ENCODE measurements around the gene TTC12.

TTC12 gene

DNA sequence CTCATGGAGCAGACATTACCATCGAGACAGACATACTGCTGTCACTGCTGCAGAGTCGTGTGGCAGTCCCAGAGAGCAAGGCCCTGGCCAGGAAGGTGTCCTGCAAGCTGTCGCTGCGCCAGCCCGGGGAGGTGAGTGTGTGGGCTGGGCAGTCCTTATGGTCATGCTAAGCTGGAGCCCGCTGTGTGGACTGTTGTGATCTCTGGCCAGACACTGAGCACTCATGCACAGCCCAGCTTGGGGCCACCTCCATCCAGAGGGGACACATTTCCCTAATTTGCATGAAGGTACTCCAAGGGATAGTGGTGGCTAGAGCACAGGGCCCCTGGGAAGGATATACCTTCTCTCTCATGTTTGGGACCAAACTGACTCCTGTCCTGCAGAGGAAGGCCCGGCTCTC lies 82.8 kb downstream of the TTC12 start:
- Histone ChIP-seq H3K27me3 (ENCODE audit: control insufficient read depth, insufficient read depth, low read length, poor library complexity, severe bottlenecking) (peaks cover under 1% of the 10 kb centered on the region), H3K4me1 (ENCODE audit: control insufficient read depth, insufficient read depth, low read length) (no peaks in the 10 kb centered on the region), H3K9me3 (ENCODE audit: control insufficient read depth, low read length) (no peaks in the 10 kb centered on the region), H3K36me3 (ENCODE audit: control insufficient read depth, insufficient read depth, low read length) (no peaks in the 10 kb centered on the region), H3K27ac (ENCODE audit: insufficient read depth, low read depth, low read length, poor library complexity, severe bottlenecking) (no peak overlapping the region), H3K4me3 (ENCODE audit: insufficient read depth, low read depth, low read length) (no peak overlapping the region)
- 81 to 87% methylated on average over 7 of the region's 7 CpGs for WGBS, 2 experiments

DNA sequence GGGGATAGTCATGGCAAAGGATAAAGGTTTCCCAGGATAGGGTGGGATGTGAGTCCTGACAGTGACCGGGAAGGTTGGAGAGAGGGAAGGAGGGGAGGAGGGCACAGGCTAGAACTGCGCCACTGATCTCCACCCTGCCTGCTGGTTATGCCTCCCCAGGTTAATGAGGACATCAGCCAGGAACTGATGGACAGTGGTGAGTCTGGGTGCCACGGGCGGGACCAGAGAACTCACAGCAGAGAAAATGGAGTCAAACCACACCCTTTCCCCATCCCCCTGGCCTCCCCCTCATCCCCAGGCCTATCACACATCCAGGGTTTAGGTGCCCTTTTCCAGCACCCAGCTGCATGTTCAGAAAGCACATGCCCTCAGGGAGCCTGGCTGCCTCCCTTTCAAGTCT lies 83.4 kb downstream of the TTC12 start:
- Histone ChIP-seq H3K27me3 (ENCODE audit: control insufficient read depth, insufficient read depth, low read length, poor library complexity, severe bottlenecking) (no peaks in the 10 kb centered on the region), H3K9me3 (ENCODE audit: control insufficient read depth, low read length) (no peaks in the 10 kb centered on the region), H3K4me3 (ENCODE audit: insufficient read depth, low read depth, low read length) (no peak overlapping the region), H3K36me3 (ENCODE audit: control insufficient read depth, insufficient read depth, low read length) (no peaks in the 10 kb centered on the region), H3K27ac (ENCODE audit: insufficient read depth, low read depth, low read length, poor library complexity, severe bottlenecking) (no peak overlapping the region), H3K4me1 (ENCODE audit: control insufficient read depth, insufficient read depth, low read length) (no peaks in the 10 kb centered on the region)
- WGBS, 2 experiments = 90 to 93% methylated on average over 4 of the region's 4 CpGs

DNA sequence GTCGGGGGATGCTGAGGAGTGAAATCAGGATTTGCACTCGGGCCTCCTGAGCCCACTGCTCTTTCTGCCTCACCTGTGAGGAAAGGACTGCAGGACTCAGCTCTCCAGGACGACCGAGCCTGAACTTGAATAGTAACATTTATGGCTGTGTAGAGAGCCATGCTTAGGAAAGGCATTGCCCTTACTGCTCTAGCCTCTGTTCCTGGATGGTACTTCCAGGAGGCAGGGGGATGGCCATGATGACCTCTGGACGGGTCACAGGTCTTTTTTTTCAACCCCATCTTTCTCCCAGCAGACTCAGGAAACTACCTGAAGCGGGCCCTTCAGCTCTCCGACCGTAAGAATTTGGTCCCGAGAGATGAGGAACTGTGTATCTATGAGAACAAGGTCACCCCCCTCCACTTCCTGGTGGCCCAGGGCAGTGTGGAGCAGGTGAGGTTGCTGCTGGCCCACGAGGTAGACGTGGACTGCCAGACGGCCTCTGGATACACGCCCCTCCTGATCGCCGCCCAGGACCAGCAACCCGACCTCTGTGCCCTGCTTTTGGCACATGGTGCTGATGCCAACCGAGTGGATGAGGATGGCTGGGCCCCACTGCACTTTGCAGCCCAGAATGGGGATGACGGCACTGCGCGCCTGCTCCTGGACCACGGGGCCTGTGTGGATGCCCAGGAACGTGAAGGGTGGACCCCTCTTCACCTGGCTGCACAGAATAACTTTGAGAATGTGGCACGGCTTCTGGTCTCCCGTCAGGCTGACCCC lies 84.5 kb downstream of the TTC12 start:
- H3K27ac ChIP-seq (ENCODE audit: insufficient read depth, low read depth, low read length, poor library complexity, severe bottlenecking) = no peak overlapping the region
- no peak overlapping the region for H3K4me3 ChIP-seq (ENCODE audit: insufficient read depth, low read depth, low read length)
- WGBS, 2 experiments = 88 to 90% methylated on average over 24 of the region's 24 CpGs
- H3K36me3 ChIP-seq (ENCODE audit: control insufficient read depth, insufficient read depth, low read length) = no peaks in the 10 kb centered on the region
- no peaks in the 10 kb centered on the region for H3K9me3 ChIP-seq (ENCODE audit: control insufficient read depth, low read length)
- H3K27me3 ChIP-seq (ENCODE audit: control insufficient read depth, insufficient read depth, low read length, poor library complexity, severe bottlenecking) = no peaks in the 10 kb centered on the region
- no peaks in the 10 kb centered on the region for H3K4me1 ChIP-seq (ENCODE audit: control insufficient read depth, insufficient read depth, low read length)

DNA sequence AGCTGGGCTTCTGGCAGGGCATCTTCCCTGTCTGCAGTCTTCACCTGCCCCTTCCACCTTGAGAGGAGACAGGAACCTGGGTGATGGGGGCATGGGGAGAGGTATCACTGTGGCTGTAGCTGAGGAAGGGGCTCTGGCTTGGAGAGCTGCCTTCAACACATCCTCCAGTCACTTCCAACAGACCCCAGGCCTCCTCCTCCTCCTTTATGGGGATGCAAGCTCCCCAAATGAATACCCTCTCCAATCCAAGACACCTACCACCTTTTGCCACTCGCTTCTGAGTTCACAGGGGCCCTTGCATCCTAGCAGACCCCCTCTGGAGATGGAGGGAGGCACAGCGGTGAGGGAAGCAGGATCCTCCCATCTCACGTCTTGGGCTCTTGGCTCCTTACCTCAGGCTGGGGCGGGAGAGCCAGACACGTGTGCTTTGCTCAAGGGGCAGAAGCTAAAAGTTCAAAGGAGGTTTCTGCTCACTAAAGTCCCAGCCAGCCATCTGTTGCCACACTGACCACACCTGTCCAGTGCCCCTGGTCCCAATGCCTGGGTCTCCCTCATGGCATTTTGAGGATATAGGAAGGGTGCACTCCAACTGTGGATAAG lies 86.3 kb downstream of the TTC12 start:
- Histone ChIP-seq H3K9me3 (ENCODE audit: control insufficient read depth, low read length) (no peaks in the 10 kb centered on the region), H3K27ac (ENCODE audit: insufficient read depth, low read depth, low read length, poor library complexity, severe bottlenecking) (no peak overlapping the region), H3K4me3 (ENCODE audit: insufficient read depth, low read depth, low read length) (no peak overlapping the region), H3K27me3 (ENCODE audit: control insufficient read depth, insufficient read depth, low read length, poor library complexity, severe bottlenecking) (no peaks in the 10 kb centered on the region), H3K4me1 (ENCODE audit: control insufficient read depth, insufficient read depth, low read length) (no peaks in the 10 kb centered on the region), H3K36me3 (ENCODE audit: control insufficient read depth, insufficient read depth, low read length) (no peaks in the 10 kb centered on the region)
- WGBS, 2 experiments = 70 to 77% methylated on average over 5 of the region's 5 CpGs

DNA sequence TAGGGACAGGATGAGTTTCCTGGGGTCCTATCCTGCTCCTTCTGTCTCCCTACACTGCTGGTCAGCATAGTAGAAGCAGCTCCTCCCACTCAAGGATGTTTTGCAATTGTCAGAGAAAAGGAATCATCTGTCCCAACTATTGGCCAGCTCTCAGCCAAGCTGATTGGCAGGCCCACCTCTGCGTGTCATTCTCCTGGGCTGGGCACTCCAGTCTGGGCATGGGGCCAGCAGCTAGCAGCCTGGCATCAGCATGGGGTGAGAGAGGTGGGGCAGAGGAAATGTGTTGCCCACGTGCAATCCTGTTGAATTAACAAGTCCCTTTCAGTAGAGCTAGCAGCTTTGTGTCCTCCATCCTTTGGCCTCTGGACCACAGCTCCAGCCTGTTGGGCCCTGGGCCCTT lies 87.3 kb downstream of the TTC12 start:
- WGBS, 2 experiments = 73 to 76% methylated on average over 2 of the region's 2 CpGs
- no peaks in the 10 kb centered on the region for H3K27me3 ChIP-seq (ENCODE audit: control insufficient read depth, insufficient read depth, low read length, poor library complexity, severe bottlenecking)
- H3K4me1 ChIP-seq (ENCODE audit: control insufficient read depth, insufficient read depth, low read length) = no peaks in the 10 kb centered on the region
- H3K4me3 ChIP-seq (ENCODE audit: insufficient read depth, low read depth, low read length) = no peak overlapping the region
- no peak overlapping the region for H3K27ac ChIP-seq (ENCODE audit: insufficient read depth, low read depth, low read length, poor library complexity, severe bottlenecking)
- no peaks in the 10 kb centered on the region for H3K9me3 ChIP-seq (ENCODE audit: control insufficient read depth, low read length)
- no peaks in the 10 kb centered on the region for H3K36me3 ChIP-seq (ENCODE audit: control insufficient read depth, insufficient read depth, low read length)

DNA sequence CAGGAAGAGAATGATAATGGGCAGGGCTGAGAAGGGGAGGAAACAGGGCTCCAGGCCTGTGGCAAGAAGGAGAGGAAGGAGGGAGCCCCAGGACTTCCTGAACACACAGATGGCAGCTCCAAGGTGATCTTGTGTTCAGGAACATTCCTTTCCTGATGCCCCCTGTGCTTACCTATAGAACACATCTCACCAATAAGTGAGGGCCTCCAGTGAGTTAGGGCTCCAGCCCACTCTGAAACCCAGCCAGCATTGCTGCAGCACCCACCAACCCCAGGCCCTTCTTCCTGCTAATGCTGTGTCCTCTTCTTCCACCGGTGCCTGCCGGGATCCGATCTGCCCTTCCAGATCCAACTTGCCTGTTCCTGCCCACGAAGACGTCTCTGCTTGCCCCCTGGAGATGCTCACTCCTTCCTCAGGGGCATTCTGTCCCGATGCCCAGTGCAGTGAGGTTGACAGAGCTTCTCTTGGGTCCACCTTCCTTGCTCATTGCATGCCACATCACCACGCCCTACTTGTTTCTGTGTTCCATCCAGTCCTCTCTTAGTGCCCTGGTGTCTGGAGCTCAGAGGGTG lies 90.6 kb downstream of the TTC12 start:
- H3K4me3 ChIP-seq (ENCODE audit: insufficient read depth, low read depth, low read length) = no peak overlapping the region
- H3K4me1 ChIP-seq (ENCODE audit: control insufficient read depth, insufficient read depth, low read length) = no peaks in the 10 kb centered on the region
- no peaks in the 10 kb centered on the region for H3K36me3 ChIP-seq (ENCODE audit: control insufficient read depth, insufficient read depth, low read length)
- H3K27ac ChIP-seq (ENCODE audit: insufficient read depth, low read depth, low read length, poor library complexity, severe bottlenecking) = no peak overlapping the region
- no peaks in the 10 kb centered on the region for H3K27me3 ChIP-seq (ENCODE audit: control insufficient read depth, insufficient read depth, low read length, poor library complexity, severe bottlenecking)
- WGBS, 2 experiments = 93 to 95% methylated on average over 7 of the region's 7 CpGs
- no peaks in the 10 kb centered on the region for H3K9me3 ChIP-seq (ENCODE audit: control insufficient read depth, low read length)

DNA sequence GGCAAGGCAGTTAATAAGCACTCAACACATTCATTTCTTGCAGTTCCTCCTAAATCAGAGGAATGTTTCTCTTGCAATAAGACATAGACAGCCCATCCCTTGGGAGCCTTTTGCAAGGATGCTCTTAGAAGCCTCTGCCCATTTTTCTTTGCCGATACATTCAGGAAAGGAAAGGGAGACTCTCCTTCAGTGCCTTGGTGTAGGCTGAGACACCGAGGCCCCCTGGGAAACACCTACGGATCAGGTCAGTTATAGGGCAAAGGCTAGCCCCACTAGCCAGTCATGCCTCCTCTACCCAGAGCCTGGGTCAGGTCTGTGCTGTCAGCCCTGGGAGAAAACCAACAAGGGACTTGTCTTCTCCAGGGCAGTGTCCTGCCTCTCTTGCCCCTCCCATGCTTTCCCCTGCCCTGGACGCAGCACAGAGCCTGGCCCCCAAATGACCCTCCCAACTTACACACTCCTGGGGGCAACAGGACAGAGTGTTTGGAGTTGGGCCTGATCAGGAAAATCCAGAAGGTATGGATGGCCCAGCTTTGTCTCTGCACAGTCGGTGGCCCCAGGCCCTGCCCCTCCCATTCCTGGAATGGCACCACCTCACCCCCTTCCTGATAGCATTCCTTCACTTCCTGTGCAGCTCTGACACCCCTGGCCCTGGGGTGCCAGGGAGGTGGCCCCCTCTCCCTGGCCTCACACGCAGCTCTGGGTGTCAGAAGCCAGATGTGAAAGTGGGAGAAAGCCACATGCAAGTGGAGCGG lies 91.5 kb downstream of the TTC12 start:
- no peaks in the 10 kb centered on the region for H3K4me1 ChIP-seq (ENCODE audit: control insufficient read depth, insufficient read depth, low read length)
- H3K4me3 ChIP-seq (ENCODE audit: insufficient read depth, low read depth, low read length) = no peak overlapping the region
- WGBS, 2 experiments = 81 to 89% methylated on average over 7 of the region's 7 CpGs
- no peaks in the 10 kb centered on the region for H3K27me3 ChIP-seq (ENCODE audit: control insufficient read depth, insufficient read depth, low read length, poor library complexity, severe bottlenecking)
- no peak overlapping the region for H3K27ac ChIP-seq (ENCODE audit: insufficient read depth, low read depth, low read length, poor library complexity, severe bottlenecking)
- H3K9me3 ChIP-seq (ENCODE audit: control insufficient read depth, low read length) = no peaks in the 10 kb centered on the region
- no peaks in the 10 kb centered on the region for H3K36me3 ChIP-seq (ENCODE audit: control insufficient read depth, insufficient read depth, low read length)

DNA sequence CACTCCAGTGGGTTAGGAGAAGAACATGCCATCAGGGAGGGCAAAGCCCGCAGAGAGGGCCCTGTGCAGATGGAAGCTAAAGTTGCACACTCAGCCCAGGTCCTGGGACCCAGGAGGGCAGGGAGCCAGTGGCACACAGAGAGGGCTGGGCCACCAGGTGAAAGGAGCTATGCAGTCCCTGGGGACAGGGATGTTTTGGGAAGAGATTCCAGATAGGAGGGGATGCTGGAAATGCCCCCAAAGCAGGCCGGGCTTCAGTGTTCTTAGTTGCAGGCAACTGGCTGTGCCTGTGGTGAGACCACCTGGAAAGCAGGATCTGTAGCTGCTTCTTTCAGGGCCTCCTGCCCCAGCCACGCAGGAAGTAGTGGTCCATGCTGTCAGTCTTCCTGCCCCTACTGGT lies 92.8 kb downstream of the TTC12 start:
- Histone ChIP-seq H3K27me3 (ENCODE audit: control insufficient read depth, insufficient read depth, low read length, poor library complexity, severe bottlenecking) (no peaks in the 10 kb centered on the region), H3K9me3 (ENCODE audit: control insufficient read depth, low read length) (no peaks in the 10 kb centered on the region), H3K4me3 (ENCODE audit: insufficient read depth, low read depth, low read length) (no peak overlapping the region), H3K4me1 (ENCODE audit: control insufficient read depth, insufficient read depth, low read length) (no peaks in the 10 kb centered on the region), H3K27ac (ENCODE audit: insufficient read depth, low read depth, low read length, poor library complexity, severe bottlenecking) (no peak overlapping the region), H3K36me3 (ENCODE audit: control insufficient read depth, insufficient read depth, low read length) (no peaks in the 10 kb centered on the region)
- 83 to 85% methylated on average over 3 of the region's 3 CpGs for WGBS, 2 experiments

DNA sequence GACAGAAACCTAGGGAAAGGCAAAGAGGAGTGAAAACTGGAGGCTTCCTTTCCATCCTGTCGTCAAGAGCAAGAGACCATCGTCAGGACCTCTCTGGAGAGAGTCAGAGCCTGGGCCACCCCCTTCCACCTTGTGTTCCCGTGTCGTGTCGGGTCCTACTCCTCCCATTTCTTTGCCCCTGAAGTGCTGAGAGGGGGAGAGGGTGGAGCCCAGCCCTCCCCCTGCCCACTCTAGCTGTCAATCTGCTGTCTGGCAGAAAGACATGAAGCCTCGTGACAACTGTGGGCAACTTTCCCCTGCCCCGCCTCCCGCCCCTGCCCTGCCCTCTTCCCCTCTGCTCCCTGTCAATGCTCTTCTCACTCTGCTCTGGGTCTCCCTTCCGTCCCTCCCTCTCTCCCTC lies 93.8 kb downstream of the TTC12 start:
- H3K36me3 ChIP-seq (ENCODE audit: control insufficient read depth, insufficient read depth, low read length) = no peaks in the 10 kb centered on the region
- no peaks in the 10 kb centered on the region for H3K4me1 ChIP-seq (ENCODE audit: control insufficient read depth, insufficient read depth, low read length)
- no peaks in the 10 kb centered on the region for H3K27me3 ChIP-seq (ENCODE audit: control insufficient read depth, insufficient read depth, low read length, poor library complexity, severe bottlenecking)
- no peaks in the 10 kb centered on the region for H3K9me3 ChIP-seq (ENCODE audit: control insufficient read depth, low read length)
- WGBS, 2 experiments = 56 to 59% methylated on average over 9 of the region's 9 CpGs
- no peak overlapping the region for H3K27ac ChIP-seq (ENCODE audit: insufficient read depth, low read depth, low read length, poor library complexity, severe bottlenecking)
- H3K4me3 ChIP-seq (ENCODE audit: insufficient read depth, low read depth, low read length) = no peak overlapping the region

DNA sequence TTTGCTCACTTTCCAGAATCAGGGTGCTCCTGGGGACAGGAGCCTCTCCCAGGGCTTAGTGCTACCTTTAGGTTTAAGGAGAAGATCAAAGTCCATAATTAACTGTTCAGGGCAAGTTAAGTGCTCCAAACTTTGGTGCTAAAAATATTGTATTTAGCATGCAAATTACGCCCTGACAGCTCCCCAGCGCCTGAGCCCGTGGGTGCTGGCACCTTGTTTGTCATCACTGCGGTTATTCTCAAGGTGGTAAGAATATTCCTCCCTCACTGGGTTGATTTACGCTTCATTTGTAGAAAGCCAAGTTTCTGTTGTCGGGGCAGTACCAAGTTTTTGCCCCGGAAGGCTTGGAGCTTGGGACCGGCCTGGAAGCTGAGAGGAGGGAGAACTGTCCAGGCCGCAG lies 94.5 kb downstream of the TTC12 start:
- Histone ChIP-seq H3K27ac (ENCODE audit: insufficient read depth, low read depth, low read length, poor library complexity, severe bottlenecking) (no peak overlapping the region), H3K9me3 (ENCODE audit: control insufficient read depth, low read length) (no peaks in the 10 kb centered on the region), H3K4me3 (ENCODE audit: insufficient read depth, low read depth, low read length) (no peak overlapping the region), H3K4me1 (ENCODE audit: control insufficient read depth, insufficient read depth, low read length) (no peaks in the 10 kb centered on the region), H3K27me3 (ENCODE audit: control insufficient read depth, insufficient read depth, low read length, poor library complexity, severe bottlenecking) (no peaks in the 10 kb centered on the region), H3K36me3 (ENCODE audit: control insufficient read depth, insufficient read depth, low read length) (no peaks in the 10 kb centered on the region)
- WGBS, 2 experiments = 84 to 85% methylated on average over 9 of the region's 9 CpGs
